ENCODE measurements around the gene ZNF646.

The ZNF646 gene

DNA sequence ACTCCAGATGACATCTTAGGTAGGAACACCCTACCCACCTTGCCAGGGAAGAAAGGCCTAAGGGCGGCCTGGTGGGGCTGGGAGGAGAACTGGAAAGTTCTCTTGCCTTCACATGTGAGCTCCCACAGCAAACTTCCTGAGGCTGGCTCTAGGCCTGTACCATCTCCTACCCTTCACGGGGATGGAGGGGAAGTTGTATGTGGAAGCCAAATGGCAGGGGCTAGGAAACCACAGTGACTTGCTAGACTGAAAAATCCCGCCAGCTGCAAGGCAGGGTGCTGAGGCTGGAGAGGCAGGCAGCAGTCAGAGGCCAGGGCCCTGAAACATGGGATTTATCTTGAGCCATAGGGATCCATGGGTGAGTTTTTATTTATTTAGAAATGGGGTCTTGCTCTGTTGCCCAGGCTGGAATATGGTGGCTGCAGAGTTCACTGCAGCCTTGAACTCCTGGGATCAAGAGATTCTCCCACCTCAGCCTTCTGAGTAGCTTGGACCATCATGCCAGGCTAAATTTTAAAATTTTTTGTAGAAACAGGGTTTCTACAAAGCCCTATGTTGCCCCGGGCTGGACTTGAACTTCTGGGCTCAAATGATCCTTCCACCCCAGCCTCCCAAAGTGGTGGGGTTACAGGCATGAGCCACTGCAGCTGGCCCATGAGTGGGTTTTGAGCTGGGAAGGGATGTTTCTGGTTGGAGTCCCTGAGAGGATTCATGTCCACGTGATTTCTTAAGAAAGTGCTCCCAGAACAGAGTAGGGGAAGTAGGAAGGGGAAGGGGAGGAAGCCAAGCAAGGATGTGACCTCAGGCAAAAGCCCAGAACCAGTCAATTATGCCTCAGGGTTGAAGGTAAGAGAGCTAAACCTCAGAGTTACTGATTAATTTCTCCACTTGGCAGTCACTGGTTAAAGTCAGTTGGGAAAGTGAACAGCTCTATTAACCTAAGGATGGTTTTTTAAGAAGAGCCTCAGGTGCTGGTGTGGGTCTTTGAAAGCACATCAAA is 39.2 kb downstream of the ZNF646 start:
- Histone ChIP-seq H2AFZ (ENCODE audit: low read length) (no peak overlapping the region), H3K4me3 (ENCODE audit: low read length, poor library complexity, severe bottlenecking) (no peak overlapping the region), H3K9me2 (replicated peaks; ENCODE audit: low read depth, low read length) (no peaks in the 10 kb centered on the region), H3K4me2 (ENCODE audit: low read depth, low read length, poor library complexity, severe bottlenecking) (no peak overlapping the region), H4K20me1 (ENCODE audit: insufficient read depth, low read length, poor library complexity, severe bottlenecking) (peaks cover 11% of the 10 kb centered on the region), H3K79me2 (ENCODE audit: insufficient read depth, low read length) (peaks cover 25% of the 10 kb centered on the region), H3F3A (ENCODE audit: low read depth) (peaks cover 4% of the 10 kb centered on the region; the same call in 1 of the 2 replicates), H3K36me3 (ENCODE audit: insufficient read depth, low read length) (peaks cover 12% of the 10 kb centered on the region; the same call in 1 of the 2 replicates), H3K9me3 (ENCODE audit: insufficient read depth, low read depth, low read length) (no peaks in the 10 kb centered on the region), H3K27me3 (ENCODE audit: insufficient read depth, low read length, poor library complexity, severe bottlenecking) (no peaks in the 10 kb centered on the region), H3K4me1 (ENCODE audit: insufficient read depth, low read length, poor library complexity, severe bottlenecking) (peaks cover 8% of the 10 kb centered on the region), H3K9ac (ENCODE audit: low read depth, low read length, poor library complexity, severe bottlenecking) (no peak overlapping the region)
- TF ChIP-seq, protein P1, sequence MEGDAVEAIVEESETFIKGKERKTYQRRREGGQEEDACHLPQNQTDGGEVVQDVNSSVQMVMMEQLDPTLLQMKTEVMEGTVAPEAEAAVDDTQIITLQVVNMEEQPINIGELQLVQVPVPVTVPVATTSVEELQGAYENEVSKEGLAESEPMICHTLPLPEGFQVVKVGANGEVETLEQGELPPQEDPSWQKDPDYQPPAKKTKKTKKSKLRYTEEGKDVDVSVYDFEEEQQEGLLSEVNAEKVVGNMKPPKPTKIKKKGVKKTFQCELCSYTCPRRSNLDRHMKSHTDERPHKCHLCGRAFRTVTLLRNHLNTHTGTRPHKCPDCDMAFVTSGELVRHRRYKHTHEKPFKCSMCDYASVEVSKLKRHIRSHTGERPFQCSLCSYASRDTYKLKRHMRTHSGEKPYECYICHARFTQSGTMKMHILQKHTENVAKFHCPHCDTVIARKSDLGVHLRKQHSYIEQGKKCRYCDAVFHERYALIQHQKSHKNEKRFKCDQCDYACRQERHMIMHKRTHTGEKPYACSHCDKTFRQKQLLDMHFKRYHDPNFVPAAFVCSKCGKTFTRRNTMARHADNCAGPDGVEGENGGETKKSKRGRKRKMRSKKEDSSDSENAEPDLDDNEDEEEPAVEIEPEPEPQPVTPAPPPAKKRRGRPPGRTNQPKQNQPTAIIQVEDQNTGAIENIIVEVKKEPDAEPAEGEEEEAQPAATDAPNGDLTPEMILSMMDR (conservative IDR thresholded peaks at IDR 0.05; ENCODE audit: low read length), result no peak
- TF ChIP-seq EZH2phosphoT487 (IDR thresholded peaks at IDR 0.05; ENCODE audit: borderline replicate concordance), result no peak

DNA sequence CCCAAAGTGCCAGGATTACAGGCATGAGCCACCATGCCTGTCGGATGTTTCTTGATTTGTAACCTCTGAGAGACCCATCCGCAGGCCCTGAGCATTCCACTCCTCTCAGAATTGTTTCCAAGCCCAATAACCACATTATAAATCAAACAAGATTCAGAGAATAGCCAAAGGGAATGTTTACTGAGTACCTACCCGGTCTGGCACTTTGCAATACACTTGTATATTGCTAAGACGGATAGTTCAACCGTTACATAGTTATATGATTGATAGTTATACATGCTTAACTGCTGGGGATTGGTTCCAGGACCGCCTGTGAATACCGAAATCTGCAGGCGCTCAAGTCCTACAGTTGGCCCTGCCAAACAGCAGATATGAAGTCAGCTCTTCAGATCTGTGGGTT is 40.2 kb downstream of the ZNF646 start:
- Histone ChIP-seq H3K36me3 (ENCODE audit: insufficient read depth, low read length) (peaks cover 12% of the 10 kb centered on the region; the same call in 1 of the 2 replicates), H3K9me2 (replicated peaks; ENCODE audit: low read depth, low read length) (no peaks in the 10 kb centered on the region), H3K4me3 (ENCODE audit: low read length, poor library complexity, severe bottlenecking) (no peak overlapping the region), H2AFZ (ENCODE audit: low read length) (no peak overlapping the region), H3F3A (ENCODE audit: low read depth) (peaks cover 4% of the 10 kb centered on the region; the same call in 1 of the 2 replicates), H3K79me2 (ENCODE audit: insufficient read depth, low read length) (peaks cover 25% of the 10 kb centered on the region), H3K9ac (ENCODE audit: low read depth, low read length, poor library complexity, severe bottlenecking) (no peak overlapping the region), H3K27me3 (ENCODE audit: insufficient read depth, low read length, poor library complexity, severe bottlenecking) (no peaks in the 10 kb centered on the region), H4K20me1 (ENCODE audit: insufficient read depth, low read length, poor library complexity, severe bottlenecking) (peaks cover 15% of the 10 kb centered on the region), H3K9me3 (ENCODE audit: insufficient read depth, low read depth, low read length) (no peaks in the 10 kb centered on the region), H3K4me1 (ENCODE audit: insufficient read depth, low read length, poor library complexity, severe bottlenecking) (peaks cover 7% of the 10 kb centered on the region), H3K4me2 (ENCODE audit: low read depth, low read length, poor library complexity, severe bottlenecking) (no peak overlapping the region)
- TF ChIP-seq, protein P1 (conservative IDR thresholded peaks at IDR 0.05; ENCODE audit: low read length), result no peak
- no peak for TF ChIP-seq EZH2phosphoT487 (IDR thresholded peaks at IDR 0.05; ENCODE audit: borderline replicate concordance)

DNA sequence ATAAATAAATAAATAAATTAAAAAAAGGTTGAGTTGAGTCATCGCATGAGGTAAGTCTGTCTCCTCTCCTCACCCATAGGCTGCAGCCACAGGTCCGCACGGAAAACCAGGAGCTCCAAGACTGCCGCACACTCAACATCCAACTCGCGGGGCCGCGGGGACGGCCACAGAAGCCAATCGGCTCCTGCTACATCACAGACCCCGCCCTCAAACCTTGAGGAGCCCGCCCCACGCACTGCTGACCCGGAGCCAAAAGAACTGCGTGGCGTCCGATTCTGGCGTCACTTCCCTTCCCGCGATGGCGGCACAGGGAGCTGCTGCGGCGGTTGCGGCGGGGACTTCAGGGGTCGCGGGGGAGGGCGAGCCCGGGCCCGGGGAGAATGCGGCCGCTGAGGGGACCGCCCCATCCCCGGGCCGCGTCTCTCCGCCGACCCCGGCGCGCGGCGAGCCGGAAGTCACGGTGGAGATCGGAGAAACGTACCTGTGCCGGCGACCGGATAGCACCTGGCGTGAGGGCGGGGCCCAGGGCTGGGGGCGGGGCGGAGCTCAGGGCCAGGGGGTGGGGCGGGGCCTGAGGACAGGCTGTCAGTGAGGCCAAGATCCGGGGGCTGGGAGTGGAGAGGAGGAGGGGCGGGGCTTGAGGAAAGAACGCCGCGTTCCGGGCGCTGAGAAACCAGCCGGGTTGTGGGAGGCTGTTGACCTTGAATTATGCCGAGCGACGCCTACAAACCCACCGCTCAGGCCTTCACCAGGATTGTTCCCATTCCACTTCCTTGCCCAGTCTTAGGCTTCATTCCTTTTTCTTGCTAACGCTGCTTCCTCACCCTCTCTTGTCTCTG is 43.4 kb downstream of the ZNF646 start, which contains the start of gene KAT8:
Gene KAT8, plus strand, starts transcription at position 281 of the 839 bp plus-strand sequence. Its CDS starts 18 bp downstream, at position 299.
- TF ChIP-seq, protein P1 (conservative IDR thresholded peaks at IDR 0.05; ENCODE audit: low read length), result no peak
- no peak for TF ChIP-seq EZH2phosphoT487 (IDR thresholded peaks at IDR 0.05; ENCODE audit: borderline replicate concordance)
- H3K4me1 ChIP-seq (ENCODE audit: insufficient read depth, low read length, poor library complexity, severe bottlenecking), result peaks cover 7% of the 10 kb centered on the region

More for the DNA sequence above, 43.4 kb downstream of the ZNF646 start, which contains the start of gene KAT8:
- H3K9ac ChIP-seq (ENCODE audit: low read depth, low read length, poor library complexity, severe bottlenecking), result peak within 1 kb of the TSS; percentile 83
- H4K20me1 ChIP-seq (ENCODE audit: insufficient read depth, low read length, poor library complexity, severe bottlenecking), result peaks cover 21% of the 10 kb centered on the region
- no peaks in the 10 kb centered on the region for H3K27me3 ChIP-seq (ENCODE audit: insufficient read depth, low read length, poor library complexity, severe bottlenecking)
- peaks cover 28% of the 10 kb centered on the region for H3K79me2 ChIP-seq (ENCODE audit: insufficient read depth, low read length)
- peak within 1 kb of the TSS; percentile 94 for H3K4me2 ChIP-seq (ENCODE audit: low read depth, low read length, poor library complexity, severe bottlenecking)
- no peaks in the 10 kb centered on the region for H3K9me2 ChIP-seq (replicated peaks; ENCODE audit: low read depth, low read length)
- H2AFZ ChIP-seq (ENCODE audit: low read length), result no peak within 1 kb of the TSS
- no peaks in the 10 kb centered on the region for H3K9me3 ChIP-seq (ENCODE audit: insufficient read depth, low read depth, low read length)
- peaks cover 4% of the 10 kb centered on the region; the same call in 1 of the 2 replicates for H3F3A ChIP-seq (ENCODE audit: low read depth)
- H3K4me3 ChIP-seq (ENCODE audit: low read length, poor library complexity, severe bottlenecking), result peak within 1 kb of the TSS; percentile 92
- H3K36me3 ChIP-seq (ENCODE audit: insufficient read depth, low read length), result peaks cover 19% of the 10 kb centered on the region; the same call in 1 of the 2 replicates
